ENCODE data around the gene TGFB1I1. TPM values are rescaled to one million over a fixed set of nuclear protein-coding genes. Genes with fewer than 3 reads are reported as not detected.
A peak's percentile ranks its signal among the peaks of the same experiment; 100 is the strongest.

The TGFB1I1 gene
- polyA plus RNA-seq, 1 donor from 2014 or later = 0.38 TPM

DNA sequence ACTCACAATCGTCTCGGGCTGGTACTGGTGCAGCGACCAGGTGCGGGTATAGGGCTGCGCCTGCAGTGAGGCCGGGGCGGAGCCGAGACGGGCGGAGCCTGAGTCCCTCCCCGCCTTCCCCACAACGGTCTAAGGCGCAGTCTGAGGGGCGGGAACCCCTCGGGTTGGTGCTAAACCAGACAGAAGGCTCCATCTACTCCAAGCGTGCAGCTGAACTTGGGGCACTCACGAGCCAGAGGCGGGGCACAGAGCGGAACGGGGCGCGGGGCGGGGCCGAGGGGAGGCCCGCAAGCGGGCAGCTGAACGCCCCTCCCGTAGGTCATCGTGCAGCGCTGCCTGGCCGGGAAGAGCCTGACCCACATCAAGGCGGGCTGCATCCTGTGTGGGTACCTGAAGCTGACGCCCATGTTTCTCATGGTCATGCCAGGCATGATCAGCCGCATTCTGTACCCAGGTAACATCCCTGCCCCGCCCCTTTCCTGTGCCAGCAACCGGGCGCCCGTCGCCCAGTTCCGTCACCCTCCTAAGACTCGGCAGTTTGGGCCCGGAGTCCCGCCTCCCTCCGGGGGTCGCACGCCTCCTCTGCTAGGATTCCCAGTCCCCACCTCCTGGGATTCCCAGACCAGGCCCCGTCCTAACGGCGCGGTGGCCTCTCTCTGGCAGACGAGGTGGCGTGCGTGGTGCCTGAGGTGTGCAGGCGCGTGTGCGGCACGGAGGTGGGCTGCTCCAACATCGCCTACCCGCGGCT is 15.9 kb downstream of the TGFB1I1 start:
- no peaks in the 10 kb centered on the region for H3K9me2 ChIP-seq (ENCODE audit: insufficient read depth, low read length)
- no peaks in the 10 kb centered on the region for H3K36me3 ChIP-seq (ENCODE audit: insufficient read depth, low read length)
- peaks cover 39% of the 10 kb centered on the region for H3K27me3 ChIP-seq (ENCODE audit: insufficient read depth, low read depth, low read length)
- no peaks in the 10 kb centered on the region for H3F3A ChIP-seq (ENCODE audit: insufficient read depth, low read length, poor library complexity, severe bottlenecking)
- peak overlapping the region; percentile 74 for H3K4me3 ChIP-seq (ENCODE audit: low read length)
- TF ChIP-seq TAF1 (IDR thresholded peaks at IDR 0.05; ENCODE audit: low read depth) = no peak
- no peak for TF ChIP-seq SMC3 (conservative IDR thresholded peaks at IDR 0.05; ENCODE audit: poor library complexity)
- TF ChIP-seq EZH2 (IDR thresholded peaks at IDR 0.05; ENCODE audit: borderline replicate concordance, insufficient read depth, low read length, poor library complexity, severe bottlenecking) = peak; percentile 30
- no peak overlapping the region for H3K27ac ChIP-seq (ENCODE audit: low read length)
- no peaks in the 10 kb centered on the region for H3K79me2 ChIP-seq (replicated peaks; ENCODE audit: insufficient read depth, low read length)
- peak overlapping the region; percentile 52 for H3K4me2 ChIP-seq (ENCODE audit: low read length)
- H3K9ac ChIP-seq (ENCODE audit: low read length) = peak overlapping the region; percentile 27
- no peaks in the 10 kb centered on the region for H4K20me1 ChIP-seq (ENCODE audit: insufficient read depth)
- H3K9me3 ChIP-seq (ENCODE audit: low read length) = no peaks in the 10 kb centered on the region
- no peak overlapping the region for H2AFZ ChIP-seq (ENCODE audit: low read depth, low read length)

DNA sequence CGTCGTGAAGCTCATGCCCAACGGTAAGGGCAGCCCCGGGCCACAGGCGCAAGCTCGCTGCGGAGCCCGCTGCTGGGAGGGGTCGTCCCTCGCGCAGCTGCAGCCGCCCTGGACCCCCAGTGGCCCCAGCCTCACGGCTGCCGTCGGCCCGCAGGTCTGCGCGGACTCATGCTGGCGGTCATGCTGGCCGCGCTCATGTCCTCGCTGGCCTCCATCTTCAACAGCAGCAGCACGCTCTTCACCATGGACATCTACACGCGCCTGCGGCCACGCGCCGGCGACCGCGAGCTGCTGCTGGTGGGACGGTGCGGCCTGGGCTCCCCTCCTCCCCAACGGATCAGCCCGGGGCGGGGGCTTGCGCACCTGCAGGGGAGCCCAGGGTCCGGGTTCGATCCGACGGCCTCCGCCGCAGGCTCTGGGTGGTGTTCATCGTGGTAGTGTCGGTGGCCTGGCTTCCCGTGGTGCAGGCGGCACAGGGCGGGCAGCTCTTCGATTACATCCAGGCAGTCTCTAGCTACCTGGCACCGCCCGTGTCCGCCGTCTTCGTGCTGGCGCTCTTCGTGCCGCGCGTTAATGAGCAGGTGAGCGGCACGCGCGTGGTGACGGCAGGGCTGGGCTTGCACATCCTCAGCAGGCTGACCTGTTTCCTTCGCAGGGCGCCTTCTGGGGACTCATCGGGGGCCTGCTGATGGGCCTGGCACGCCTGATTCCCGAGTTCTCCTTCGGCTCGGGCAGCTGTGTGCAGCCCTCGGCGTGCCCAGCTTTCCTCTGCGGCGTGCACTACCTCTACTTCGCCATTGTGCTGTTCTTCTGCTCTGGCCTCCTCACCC is 16.7 kb downstream of the TGFB1I1 start:
- no peaks in the 10 kb centered on the region for H3K9me3 ChIP-seq (ENCODE audit: low read length)
- H3F3A ChIP-seq (ENCODE audit: insufficient read depth, low read length, poor library complexity, severe bottlenecking) = no peaks in the 10 kb centered on the region
- H2AFZ ChIP-seq (ENCODE audit: low read depth, low read length) = no peak overlapping the region
- no peaks in the 10 kb centered on the region for H3K36me3 ChIP-seq (ENCODE audit: insufficient read depth, low read length)
- H3K27ac ChIP-seq (ENCODE audit: low read length) = no peak overlapping the region
- no peaks in the 10 kb centered on the region for H3K79me2 ChIP-seq (replicated peaks; ENCODE audit: insufficient read depth, low read length)
- no peaks in the 10 kb centered on the region for H3K9me2 ChIP-seq (ENCODE audit: insufficient read depth, low read length)
- peak overlapping the region; percentile 52 for H3K4me2 ChIP-seq (ENCODE audit: low read length)
- peaks cover 39% of the 10 kb centered on the region for H3K27me3 ChIP-seq (ENCODE audit: insufficient read depth, low read depth, low read length)
- peak overlapping the region; percentile 27 for H3K9ac ChIP-seq (ENCODE audit: low read length)
- TF ChIP-seq EZH2 (IDR thresholded peaks at IDR 0.05; ENCODE audit: borderline replicate concordance, insufficient read depth, low read length, poor library complexity, severe bottlenecking) (no peak), RAD21 (conservative IDR thresholded peaks at IDR 0.05) (no peak), REST (IDR thresholded peaks at IDR 0.05; ENCODE audit: borderline replicate concordance) (no peak), SMC3 (conservative IDR thresholded peaks at IDR 0.05; ENCODE audit: poor library complexity) (no peak), MXI1 (conservative IDR thresholded peaks at IDR 0.05; ENCODE audit: poor library complexity, severe bottlenecking) (no peak), TAF1 (IDR thresholded peaks at IDR 0.05; ENCODE audit: low read depth) (no peak), EP300 (conservative IDR thresholded peaks at IDR 0.05; ENCODE audit: poor library complexity, severe bottlenecking) (no peak), POLR2AphosphoS5 (IDR thresholded peaks at IDR 0.05) (no peak)
- TF ChIP-seq, protein P1, sequence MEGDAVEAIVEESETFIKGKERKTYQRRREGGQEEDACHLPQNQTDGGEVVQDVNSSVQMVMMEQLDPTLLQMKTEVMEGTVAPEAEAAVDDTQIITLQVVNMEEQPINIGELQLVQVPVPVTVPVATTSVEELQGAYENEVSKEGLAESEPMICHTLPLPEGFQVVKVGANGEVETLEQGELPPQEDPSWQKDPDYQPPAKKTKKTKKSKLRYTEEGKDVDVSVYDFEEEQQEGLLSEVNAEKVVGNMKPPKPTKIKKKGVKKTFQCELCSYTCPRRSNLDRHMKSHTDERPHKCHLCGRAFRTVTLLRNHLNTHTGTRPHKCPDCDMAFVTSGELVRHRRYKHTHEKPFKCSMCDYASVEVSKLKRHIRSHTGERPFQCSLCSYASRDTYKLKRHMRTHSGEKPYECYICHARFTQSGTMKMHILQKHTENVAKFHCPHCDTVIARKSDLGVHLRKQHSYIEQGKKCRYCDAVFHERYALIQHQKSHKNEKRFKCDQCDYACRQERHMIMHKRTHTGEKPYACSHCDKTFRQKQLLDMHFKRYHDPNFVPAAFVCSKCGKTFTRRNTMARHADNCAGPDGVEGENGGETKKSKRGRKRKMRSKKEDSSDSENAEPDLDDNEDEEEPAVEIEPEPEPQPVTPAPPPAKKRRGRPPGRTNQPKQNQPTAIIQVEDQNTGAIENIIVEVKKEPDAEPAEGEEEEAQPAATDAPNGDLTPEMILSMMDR (IDR thresholded peaks at IDR 0.05; ENCODE audit: poor library complexity, severe bottlenecking) = no peak
- no peaks in the 10 kb centered on the region for H4K20me1 ChIP-seq (ENCODE audit: insufficient read depth)
- peak overlapping the region; percentile 74 for H3K4me3 ChIP-seq (ENCODE audit: low read length)
